ENCODE data around the gene PAPSS1. TPM values are rescaled to one million over a fixed set of nuclear protein-coding genes. Genes with fewer than 3 reads are reported as not detected.
A peak's percentile ranks its signal among the peaks of the same experiment; 100 is the strongest.

The PAPSS1 gene
- total RNA-seq, 1 donor from 2014 or later: 60.3 TPM

- TF ChIP-seq CTCF (IDR thresholded peaks at IDR 0.05; ENCODE audit: insufficient read depth, low read length, poor library complexity, severe bottlenecking): no peak
- DNase-seq (ENCODE audit: low read depth): no peak
- Histone ChIP-seq H3K4me3 (ENCODE audit: low read depth, low read length) (peak overlapping the region; percentile 95), H3K27me3 (ENCODE audit: control insufficient read depth, insufficient read depth, low read length) (no peaks in the 10 kb centered on the region), H3K36me3 (ENCODE audit: control insufficient read depth, insufficient read depth, low read length) (no peaks in the 10 kb centered on the region)
Observed at GRCh38 chr4:107721436-107722100, 1.5 kb upstream of the PAPSS1 start.

- DNase-seq (ENCODE audit: low read depth): no peak
- Histone ChIP-seq H3K36me3 (ENCODE audit: control insufficient read depth, insufficient read depth, low read length) (no peaks in the 10 kb centered on the region), H3K27me3 (ENCODE audit: control insufficient read depth, insufficient read depth, low read length) (no peaks in the 10 kb centered on the region), H3K4me3 (ENCODE audit: low read depth, low read length) (peak overlapping the region; percentile 95)
- no peak for TF ChIP-seq CTCF (IDR thresholded peaks at IDR 0.05; ENCODE audit: insufficient read depth, low read length, poor library complexity, severe bottlenecking)
Observed at GRCh38 chr4:107719207-107719921, 670 bp downstream of the PAPSS1 start.

DNA sequence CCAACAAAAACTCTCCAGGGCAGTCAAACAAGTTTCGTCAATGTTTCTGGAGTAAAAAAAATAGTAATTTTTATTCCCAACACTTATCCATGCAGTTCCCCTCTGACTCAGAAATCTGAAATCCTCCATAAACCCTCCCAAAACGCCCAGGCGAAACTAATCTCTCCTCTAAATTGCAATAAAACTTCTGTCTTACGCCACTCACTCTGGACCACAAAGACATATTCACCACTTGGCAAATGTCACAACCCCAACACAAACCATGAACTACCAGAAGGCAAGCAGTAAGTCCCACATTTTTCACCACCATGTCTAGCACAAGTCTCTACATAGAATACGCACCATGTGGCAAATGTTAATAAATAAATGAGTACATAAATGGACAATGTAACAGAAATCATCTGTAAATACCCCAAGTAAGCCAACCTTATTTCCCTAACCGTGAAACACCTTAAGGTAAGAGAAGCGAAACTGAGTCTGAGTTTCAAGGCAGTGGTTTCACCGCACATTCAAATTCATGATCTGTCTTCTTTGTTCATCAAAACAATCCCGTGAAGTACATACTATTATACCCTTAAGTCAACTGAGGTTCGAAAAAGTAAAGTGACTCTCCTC lies 1.6 kb downstream of the PAPSS1 start:
- Histone ChIP-seq H3K36me3 (ENCODE audit: control insufficient read depth, insufficient read depth, low read length) (no peaks in the 10 kb centered on the region), H3K27me3 (ENCODE audit: control insufficient read depth, insufficient read depth, low read length) (no peaks in the 10 kb centered on the region), H3K4me3 (ENCODE audit: low read depth, low read length) (peak overlapping the region; percentile 95)
- no peak for DNase-seq (ENCODE audit: low read depth)
- no peak for TF ChIP-seq CTCF (IDR thresholded peaks at IDR 0.05; ENCODE audit: insufficient read depth, low read length, poor library complexity, severe bottlenecking)

GRCh38 chr4:107714256-107714655 lies 5.8 kb downstream of the PAPSS1 start:
- no peak for DNase-seq (ENCODE audit: low read depth)

GRCh38 chr4:107712236-107712635 lies 7.8 kb downstream of the PAPSS1 start:
- TF ChIP-seq CTCF (IDR thresholded peaks at IDR 0.05; ENCODE audit: insufficient read depth, low read length, poor library complexity, severe bottlenecking): no peak
- DNase-seq (ENCODE audit: low read depth): no peak
- Histone ChIP-seq H3K36me3 (ENCODE audit: control insufficient read depth, insufficient read depth, low read length) (no peaks in the 10 kb centered on the region), H3K4me3 (ENCODE audit: low read depth, low read length) (no peak overlapping the region), H3K27me3 (ENCODE audit: control insufficient read depth, insufficient read depth, low read length) (no peaks in the 10 kb centered on the region)

More at GRCh38 chr4:107714256-107714655, 5.8 kb downstream of the PAPSS1 start:
- TF ChIP-seq CTCF (IDR thresholded peaks at IDR 0.05; ENCODE audit: insufficient read depth, low read length, poor library complexity, severe bottlenecking): no peak
- no peaks in the 10 kb centered on the region for H3K36me3 ChIP-seq (ENCODE audit: control insufficient read depth, insufficient read depth, low read length)
- no peaks in the 10 kb centered on the region for H3K27me3 ChIP-seq (ENCODE audit: control insufficient read depth, insufficient read depth, low read length)
- no peak overlapping the region for H3K4me3 ChIP-seq (ENCODE audit: low read depth, low read length)
